Stomach (tissue), 9 donors: Measurements from ENCODE around the gene TSHR. TPM values are rescaled to one million over a fixed set of nuclear protein-coding genes. Genes with fewer than 3 reads are reported as not detected.
"Not testable (repeated sequence)": the region's sequence is repeated elsewhere in the genome, so short reads cannot be mapped to it uniquely, and the experiment has no call there.

Source experiments
- DNase-seq, 2 donors: peaks; one replicate each; pipeline versions ENCODE4 v3.0.0 to v3.0.0-alpha.2; 2013 to 2019
- H3K27ac ChIP-seq, 5 donors: fragments of 200-600 bp in 4 of 5; sonication (generic) in 4 of 5; one replicate each; pipeline ENCODE4 v1.5.1; 2013 to 2019; ENCODE audit warnings: mild to moderate bottlenecking in 1 of 5, moderate library complexity in 1 of 5
- H3K27me3 ChIP-seq, 3 donors: fragments of 200-600 bp; sonication (generic); one replicate each; pipeline ENCODE4 v1.5.1; 2017 to 2019; ENCODE audit warnings: mixed run types in 1 of 3
- H3K36me3 ChIP-seq, 4 donors: fragments of 200-600 bp; sonication (generic); 1 replicate in 3 of 4; 2 replicates in 1 of 4; pipeline ENCODE4 v1.5.1; 2016 to 2019
- H3K4me1 ChIP-seq, 4 donors: fragments of 200-600 bp; sonication (generic); one replicate each; pipeline ENCODE4 v1.5.1; 2016 to 2019
- H3K4me3 ChIP-seq, 4 donors: fragments of 200-600 bp; sonication (generic) in 3 of 4; one replicate each; pipeline ENCODE4 v1.5.1; 2016 to 2019; ENCODE audit warnings: mild to moderate bottlenecking in 1 of 4
- H3K9me3 ChIP-seq, 4 donors: fragments of 200-600 bp; sonication (generic); one replicate each; pipeline ENCODE4 v1.5.1; 2016 to 2019
- EP300 ChIP-seq: sonication (generic); formaldehyde crosslinking; IDR thresholded peaks from one replicate; pipeline ENCODE4 v1.6.1; 2017; ENCODE audit warnings: antibody characterized with exemption
- POLR2A ChIP-seq, 4 donors: fragments of 450-650 bp; IDR thresholded peaks; one replicate each; pipeline ENCODE4 v1.6.1; 2016; ENCODE audit warnings: antibody characterized with exemption in 4 of 4, control low read depth in 2 of 4, mild to moderate bottlenecking in 1 of 4, moderate library complexity in 1 of 4
- POLR2AphosphoS5 ChIP-seq, 3 donors: sonication (generic); formaldehyde crosslinking; IDR thresholded peaks; one replicate each; pipeline ENCODE4 v1.6.1; 2016; ENCODE audit warnings: antibody characterized with exemption in 3 of 3
- WGBS, 5 donors: extraction: QIAGEN DNeasy Blood & Tissue Kit in 3 of 5; methylation state at CpG; one replicate each; pipeline versions ENCODE4 v1.1.5 to v1.1.7; 2013 to 2018; 5-methylcytosine and 5-hydroxymethylcytosine counted together
- intact Hi-C: fragments of 100-400 bp; cut with DNase I; formaldehyde crosslinking; loops from one replicate; pipeline ENCODE4 v1.15.1; 2023; ENCODE audit warnings: low total_unique reads
- polyA plus RNA-seq, 3 donors: library from polyadenylated mRNA; stranded (reverse); fragments of 200-250 nt; gene quantifications; one replicate each; pipeline ENCODE4 v1.2.3, GENCODE V29; 2013
- total RNA-seq, 5 donors: library from RNA; depleted of rRNA; stranded (reverse); fragments of >200 nt; gene quantifications; one replicate each; pipeline versions ENCODE4 v1.1.0 to v1.2.3, GENCODE V29; 2014 to 2016
- TF ChIP-seq, protein P1 (sequence below), 7 experiments: fragments of 450-650 bp in 4 of 7; fragments of 200-600 bp in 3 of 7; sonication (generic) in 3 of 7; IDR thresholded peaks; one replicate each; pipeline ENCODE4 v1.5.1; 2016 to 2019; ENCODE audit warnings: antibody characterized with exemption in 7 of 7, control low read depth in 2 of 7, mild to moderate bottlenecking in 1 of 7
- donor health status: healthy with polysubstance abuse.
- donor health status: Bipolar disorder and iron deficiency.
- donor health status: healthy.

The TSHR gene
- total and polyA plus RNA-seq, 8 donors: 0.18 to 0.46 (median 0.45) TPM; not detected in 5

- 81 to 89% (median 88%) methylated on average over 1 of the region's 1 CpG for WGBS, 5 donors
- Histone ChIP-seq H3K4me3 (no peak overlapping the region), H3K4me1 (no peaks in the 10 kb centered on the region), H3K9me3 (peaks cover 0 to 23% (median 13%) of the 10 kb centered on the region in 4 donors), H3K36me3 (no peaks in the 10 kb centered on the region), H3K27me3 (no peaks in the 10 kb centered on the region), H3K27ac (no peak overlapping the region)
- TF ChIP-seq, protein P1, sequence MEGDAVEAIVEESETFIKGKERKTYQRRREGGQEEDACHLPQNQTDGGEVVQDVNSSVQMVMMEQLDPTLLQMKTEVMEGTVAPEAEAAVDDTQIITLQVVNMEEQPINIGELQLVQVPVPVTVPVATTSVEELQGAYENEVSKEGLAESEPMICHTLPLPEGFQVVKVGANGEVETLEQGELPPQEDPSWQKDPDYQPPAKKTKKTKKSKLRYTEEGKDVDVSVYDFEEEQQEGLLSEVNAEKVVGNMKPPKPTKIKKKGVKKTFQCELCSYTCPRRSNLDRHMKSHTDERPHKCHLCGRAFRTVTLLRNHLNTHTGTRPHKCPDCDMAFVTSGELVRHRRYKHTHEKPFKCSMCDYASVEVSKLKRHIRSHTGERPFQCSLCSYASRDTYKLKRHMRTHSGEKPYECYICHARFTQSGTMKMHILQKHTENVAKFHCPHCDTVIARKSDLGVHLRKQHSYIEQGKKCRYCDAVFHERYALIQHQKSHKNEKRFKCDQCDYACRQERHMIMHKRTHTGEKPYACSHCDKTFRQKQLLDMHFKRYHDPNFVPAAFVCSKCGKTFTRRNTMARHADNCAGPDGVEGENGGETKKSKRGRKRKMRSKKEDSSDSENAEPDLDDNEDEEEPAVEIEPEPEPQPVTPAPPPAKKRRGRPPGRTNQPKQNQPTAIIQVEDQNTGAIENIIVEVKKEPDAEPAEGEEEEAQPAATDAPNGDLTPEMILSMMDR (IDR thresholded peaks at IDR 0.05): no peak
- no peak for TF ChIP-seq POLR2A (IDR thresholded peaks at IDR 0.05)
- no peak for TF ChIP-seq EP300
- no peak for TF ChIP-seq POLR2AphosphoS5 (IDR thresholded peaks at IDR 0.05)
- DNase-seq: no peak
- intact Hi-C loops: no loop called here
Observed at GRCh38 chr14:81051547-81051946, 96.1 kb downstream of the TSHR start.

DNA sequence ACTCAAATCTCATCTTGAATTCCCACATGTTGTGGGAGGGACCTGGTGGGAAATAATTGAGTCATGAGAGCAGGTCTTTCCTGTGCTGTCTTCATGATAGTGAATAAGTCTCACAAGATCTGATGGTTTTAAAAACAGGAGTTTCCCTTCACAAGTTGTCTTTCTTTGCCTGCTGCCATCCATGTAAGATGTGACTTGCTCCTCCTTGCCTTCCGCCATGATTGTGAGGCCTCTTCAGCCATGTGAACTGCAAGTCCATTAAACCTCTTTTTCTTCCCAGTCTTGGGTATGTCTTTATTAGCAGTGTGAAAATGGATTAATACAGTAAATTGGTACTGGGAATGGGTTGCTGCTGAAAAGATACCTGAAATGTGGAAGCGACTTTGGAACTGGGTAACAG lies 98.6 kb downstream of the TSHR start:
- H3K4me1 ChIP-seq, H3K36me3 ChIP-seq, H3K27ac ChIP-seq, H3K4me3 ChIP-seq, DNase-seq, intact Hi-C loops, H3K27me3 ChIP-seq: not testable (repeated sequence)
- H3K9me3 ChIP-seq: peaks cover 0 to 23% (median 13%) of the 10 kb centered on the region in 4 donors
- WGBS, 5 donors: 89 to 97% (median 96%) methylated on average over 2 of the region's 2 CpGs

GRCh38 chr14:81055971-81056370 lies 100.5 kb downstream of the TSHR start:
- Histone ChIP-seq H3K9me3 (peaks cover 0 to 23% (median 13%) of the 10 kb centered on the region in 4 donors), H3K4me3 (no peak overlapping the region), H3K27me3 (no peaks in the 10 kb centered on the region), H3K36me3 (no peaks in the 10 kb centered on the region), H3K27ac (no peak overlapping the region), H3K4me1 (no peaks in the 10 kb centered on the region)
- intact Hi-C loops: no loop called here
- WGBS, 5 donors: 94 to 96% (median 94%) methylated on average over 5 of the region's 5 CpGs
- DNase-seq: no peak
- TF ChIP-seq POLR2AphosphoS5 (IDR thresholded peaks at IDR 0.05): no peak

- Histone ChIP-seq H3K9me3 (no peaks in the 10 kb centered on the region), H3K4me1 (no peaks in the 10 kb centered on the region), H3K27me3 (no peaks in the 10 kb centered on the region), H3K27ac (no peak overlapping the region), H3K4me3 (no peak overlapping the region), H3K36me3 (no peaks in the 10 kb centered on the region)
- intact Hi-C loops: no loop called here
- no peak for TF ChIP-seq POLR2AphosphoS5 (IDR thresholded peaks at IDR 0.05)
- no peak for DNase-seq
- 25 to 38% (median 35%) methylated on average over 4 of the region's 4 CpGs for WGBS, 5 donors
Observed at GRCh38 chr14:81062380-81062779, 107.0 kb downstream of the TSHR start.

DNA sequence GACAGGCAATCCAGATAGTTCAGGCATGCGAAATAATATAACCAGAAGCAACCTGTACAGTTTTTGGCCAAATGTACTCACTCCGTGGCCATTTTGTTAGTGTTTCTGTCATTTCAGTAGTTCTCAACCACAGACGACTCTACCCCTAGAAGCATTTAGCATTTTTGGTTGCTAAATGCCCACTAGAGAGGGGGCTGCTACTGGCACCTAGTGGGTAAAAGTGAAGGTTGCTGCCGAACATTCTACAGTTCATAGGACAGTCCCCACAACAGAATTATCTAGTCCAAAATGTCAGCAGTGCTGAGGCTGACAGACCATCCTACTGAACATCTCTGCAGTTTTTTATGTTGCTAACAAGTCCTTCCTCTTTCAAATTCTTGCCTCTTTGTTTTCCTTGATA lies 107.4 kb downstream of the TSHR start:
- peak in 1 of 2 donors; percentile 11 for DNase-seq
- WGBS, 5 donors: 13 to 27% (median 17%) methylated on average over 4 of the region's 4 CpGs
- intact Hi-C loops: no loop called here
- H3K27ac ChIP-seq: no peak overlapping the region
- no peaks in the 10 kb centered on the region for H3K27me3 ChIP-seq
- no peaks in the 10 kb centered on the region for H3K36me3 ChIP-seq
- H3K4me1 ChIP-seq: no peaks in the 10 kb centered on the region
- H3K9me3 ChIP-seq: no peaks in the 10 kb centered on the region
- no peak for TF ChIP-seq POLR2A (IDR thresholded peaks at IDR 0.05)
- no peak for TF ChIP-seq EP300
- no peak for TF ChIP-seq POLR2AphosphoS5 (IDR thresholded peaks at IDR 0.05)
- TF ChIP-seq, protein P1 (IDR thresholded peaks at IDR 0.05): no peak
- H3K4me3 ChIP-seq: no peak overlapping the region

DNA sequence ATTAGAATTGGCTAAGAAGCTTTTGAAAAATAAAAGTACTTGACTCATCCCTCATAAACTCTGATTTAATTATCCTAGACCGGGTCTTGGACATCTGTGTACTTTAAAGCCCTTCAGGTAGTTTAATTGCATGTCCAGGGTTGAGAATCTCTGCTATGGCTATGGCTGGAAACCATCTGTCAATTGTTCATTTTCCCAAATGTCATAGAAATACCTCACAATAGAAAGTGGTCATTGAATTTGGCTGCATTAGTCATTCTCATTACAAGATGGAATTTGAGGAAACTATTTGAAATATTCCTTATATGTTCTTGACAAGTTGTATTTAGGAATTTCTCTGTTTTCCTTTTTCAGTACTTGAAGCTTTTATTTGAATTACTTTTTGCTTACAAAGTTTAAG lies 111.3 kb downstream of the TSHR start:
- Histone ChIP-seq H3K4me3 (no peak overlapping the region), H3K36me3 (no peaks in the 10 kb centered on the region), H3K27me3 (no peaks in the 10 kb centered on the region), H3K4me1 (no peaks in the 10 kb centered on the region), H3K9me3 (peaks cover 0 to 18% (median 6%) of the 10 kb centered on the region in 4 donors), H3K27ac (no peak overlapping the region)
- DNase-seq: no peak
- intact Hi-C loops: no loop called here
- TF ChIP-seq POLR2A (IDR thresholded peaks at IDR 0.05) (no peak), EP300 (no peak), POLR2AphosphoS5 (IDR thresholded peaks at IDR 0.05) (no peak)
- TF ChIP-seq, protein P1 (IDR thresholded peaks at IDR 0.05): no peak
- WGBS, 5 donors: 50 to 75% (median 65%) methylated on average over 1 of the region's 1 CpG
